ENCODE data around the gene ZNF335. TPM values are rescaled to one million over a fixed set of nuclear protein-coding genes. Genes with fewer than 3 reads are reported as not detected.

The ZNF335 gene, protein sequence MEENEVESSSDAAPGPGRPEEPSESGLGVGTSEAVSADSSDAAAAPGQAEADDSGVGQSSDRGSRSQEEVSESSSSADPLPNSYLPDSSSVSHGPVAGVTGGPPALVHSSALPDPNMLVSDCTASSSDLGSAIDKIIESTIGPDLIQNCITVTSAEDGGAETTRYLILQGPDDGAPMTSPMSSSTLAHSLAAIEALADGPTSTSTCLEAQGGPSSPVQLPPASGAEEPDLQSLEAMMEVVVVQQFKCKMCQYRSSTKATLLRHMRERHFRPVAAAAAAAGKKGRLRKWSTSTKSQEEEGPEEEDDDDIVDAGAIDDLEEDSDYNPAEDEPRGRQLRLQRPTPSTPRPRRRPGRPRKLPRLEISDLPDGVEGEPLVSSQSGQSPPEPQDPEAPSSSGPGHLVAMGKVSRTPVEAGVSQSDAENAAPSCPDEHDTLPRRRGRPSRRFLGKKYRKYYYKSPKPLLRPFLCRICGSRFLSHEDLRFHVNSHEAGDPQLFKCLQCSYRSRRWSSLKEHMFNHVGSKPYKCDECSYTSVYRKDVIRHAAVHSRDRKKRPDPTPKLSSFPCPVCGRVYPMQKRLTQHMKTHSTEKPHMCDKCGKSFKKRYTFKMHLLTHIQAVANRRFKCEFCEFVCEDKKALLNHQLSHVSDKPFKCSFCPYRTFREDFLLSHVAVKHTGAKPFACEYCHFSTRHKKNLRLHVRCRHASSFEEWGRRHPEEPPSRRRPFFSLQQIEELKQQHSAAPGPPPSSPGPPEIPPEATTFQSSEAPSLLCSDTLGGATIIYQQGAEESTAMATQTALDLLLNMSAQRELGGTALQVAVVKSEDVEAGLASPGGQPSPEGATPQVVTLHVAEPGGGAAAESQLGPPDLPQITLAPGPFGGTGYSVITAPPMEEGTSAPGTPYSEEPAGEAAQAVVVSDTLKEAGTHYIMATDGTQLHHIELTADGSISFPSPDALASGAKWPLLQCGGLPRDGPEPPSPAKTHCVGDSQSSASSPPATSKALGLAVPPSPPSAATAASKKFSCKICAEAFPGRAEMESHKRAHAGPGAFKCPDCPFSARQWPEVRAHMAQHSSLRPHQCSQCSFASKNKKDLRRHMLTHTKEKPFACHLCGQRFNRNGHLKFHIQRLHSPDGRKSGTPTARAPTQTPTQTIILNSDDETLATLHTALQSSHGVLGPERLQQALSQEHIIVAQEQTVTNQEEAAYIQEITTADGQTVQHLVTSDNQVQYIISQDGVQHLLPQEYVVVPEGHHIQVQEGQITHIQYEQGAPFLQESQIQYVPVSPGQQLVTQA (N-terminal part only)
- 7.6 and 8.9 TPM in 2 replicates for total RNA-seq

GRCh38 chr20:45971675-45972499 is at the start of gene ZNF335:
Gene ZNF335, minus strand, starts transcription at chr20:45972203. Its CDS starts 793 bp downstream, at chr20:45971410.

DNA sequence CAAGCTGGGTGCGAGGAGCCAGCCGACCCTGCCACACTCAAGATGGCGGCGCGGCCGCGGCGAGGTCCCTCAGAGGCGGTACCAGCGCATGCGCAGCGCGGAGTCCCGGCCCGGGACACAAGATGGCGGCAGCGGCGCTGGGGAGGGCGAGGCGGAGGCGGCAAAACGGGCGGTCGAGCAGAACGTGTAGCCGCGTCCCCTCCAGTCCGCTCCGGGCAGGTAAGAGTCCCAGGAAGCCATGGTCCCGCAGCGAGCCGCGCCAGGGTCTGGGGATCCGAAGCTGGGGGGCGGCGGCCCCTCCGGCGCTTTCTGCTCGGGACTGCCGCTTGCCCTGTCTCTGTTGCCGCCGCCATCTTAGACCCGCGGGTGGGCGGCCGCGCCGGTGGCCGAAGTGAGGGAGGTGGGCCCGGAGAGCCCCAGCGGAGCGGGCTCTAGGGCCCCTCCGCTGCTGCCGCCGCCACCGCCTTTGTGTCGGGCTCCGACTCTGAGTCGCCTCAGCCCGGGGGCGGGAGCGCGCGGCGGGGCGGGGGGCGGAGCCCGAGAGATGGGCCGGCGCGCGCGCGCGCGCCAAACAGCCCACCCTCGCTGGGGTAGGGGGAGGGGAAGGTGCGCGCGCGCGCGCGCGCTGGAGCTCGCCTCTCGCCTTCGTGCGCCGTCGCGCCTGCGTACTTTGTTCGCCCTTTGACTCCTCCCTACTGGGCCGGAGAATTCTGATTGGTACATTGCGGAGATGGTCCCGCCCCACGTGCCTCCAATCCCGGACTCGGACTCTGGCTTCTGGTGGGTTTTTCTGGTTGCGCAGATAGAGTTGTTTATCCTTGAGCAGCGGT is 37.2 kb downstream of the ZNF335 start, which contains the start of gene PCIF1:
Gene PCIF1 (plus strand): TSS at position 98 of the 830 bp plus-strand sequence. CDS start 4,317 bp downstream, outside the sequence.

DNA sequence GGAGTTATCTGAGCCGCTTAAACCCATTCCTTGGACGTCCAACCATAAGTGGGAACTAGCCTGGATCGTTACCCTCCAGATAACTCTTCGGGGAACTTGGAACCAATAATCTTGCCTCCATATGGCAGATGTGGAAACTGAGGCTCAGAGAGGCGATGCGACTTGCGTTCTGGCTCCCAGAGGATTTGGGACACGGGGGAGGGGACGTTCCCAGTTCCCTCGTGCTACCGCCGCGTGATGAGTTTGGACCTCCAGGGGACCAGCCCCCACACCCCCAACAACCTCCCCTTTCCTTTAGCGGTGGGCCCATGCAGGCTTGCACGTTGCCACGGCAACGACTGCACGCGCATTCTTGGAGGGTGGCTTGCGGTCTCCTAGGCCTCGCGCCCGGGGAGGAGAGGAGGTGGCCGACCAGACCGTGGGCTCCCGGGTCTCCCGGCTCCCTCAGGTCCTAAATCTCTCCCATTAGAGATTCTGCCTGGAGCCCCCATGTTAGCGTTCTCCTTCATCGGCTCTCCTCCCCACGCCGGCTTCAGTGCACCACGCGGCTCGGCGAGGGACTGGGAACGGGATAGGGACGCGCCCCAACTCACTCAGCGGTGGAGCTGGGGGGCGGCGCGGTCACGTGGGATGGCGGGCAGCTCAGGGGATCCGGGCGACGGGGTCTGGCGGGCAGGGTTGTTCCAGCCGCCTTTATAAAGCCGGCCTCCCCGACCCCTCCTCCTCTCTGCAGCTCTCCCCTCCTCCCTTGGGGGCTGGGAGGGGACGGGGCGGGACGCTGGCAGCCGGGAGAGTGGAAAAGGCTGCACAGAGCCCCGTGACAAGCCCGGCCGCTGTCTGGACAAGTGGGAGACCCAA is 60.3 kb downstream of the ZNF335 start, which contains the start of gene PLTP:
Gene PLTP (minus strand): TSS at position 670 of the 858 bp plus-strand sequence. CDS start 703 bp downstream, outside the sequence.

Other genes with a start within 250 kb of the ZNF335 start
- not detected in 2 replicates for gene SPINT4, start 249.9 kb downstream of the ZNF335 start, total RNA-seq
- 0.11 TPM in 1 of 2 replicates, not detected in the other for gene WFDC3, start 180.3 kb downstream of the ZNF335 start, total RNA-seq
- 11.9 TPM in 2 replicates for gene DNTTIP1, start 180.2 kb downstream of the ZNF335 start, total RNA-seq
- gene UBE2C, start 159.6 kb downstream of the ZNF335 start, total RNA-seq: 3.3 and 4.2 TPM in 2 replicates
- gene TNNC2, start 144.9 kb downstream of the ZNF335 start, total RNA-seq: 0.17 TPM in 1 of 2 replicates, not detected in the other
- gene SNX21, start 138.4 kb downstream of the ZNF335 start, total RNA-seq: 11.7 and 14.3 TPM in 2 replicates
- gene ACOT8, start 114.8 kb downstream of the ZNF335 start, total RNA-seq: 27.9 and 28.3 TPM in 2 replicates
- gene ZSWIM3, start 114.6 kb downstream of the ZNF335 start, total RNA-seq: 7.4 and 9.4 TPM in 2 replicates
- gene ZSWIM1, start 91.0 kb downstream of the ZNF335 start, total RNA-seq: 3.0 and 4.4 TPM in 2 replicates
- gene SPATA25, start 84.6 kb downstream of the ZNF335 start, total RNA-seq: 0.65 and 1.1 TPM in 2 replicates
- 2.6 and 3.7 TPM in 2 replicates for gene NEURL2, start 81.0 kb downstream of the ZNF335 start, total RNA-seq
- gene CTSA, start 80.9 kb downstream of the ZNF335 start, total RNA-seq: 45.5 and 47.4 TPM in 2 replicates
- 1.4 and 2.2 TPM in 2 replicates for gene PLTP, start 60.0 kb downstream of the ZNF335 start, total RNA-seq
- gene PCIF1, start 37.5 kb downstream of the ZNF335 start, total RNA-seq: 9.1 and 11.8 TPM in 2 replicates
- gene MMP9, start 36.7 kb upstream of the ZNF335 start, total RNA-seq: under 0.01 and 0.17 TPM in 2 replicates
- gene SLC12A5, start 57.0 kb upstream of the ZNF335 start, total RNA-seq: 0.34 and 0.98 TPM in 2 replicates
- 10.9 and 13.5 TPM in 2 replicates for gene NCOA5, start 117.8 kb upstream of the ZNF335 start, total RNA-seq
- 10.4 and 21.0 TPM in 2 replicates for gene CD40, start 146.1 kb upstream of the ZNF335 start, total RNA-seq

Measured in dermis lymphatic vessel endothelial cell (primary cell).